Measurements from ENCODE around the gene SMAD3. TPM values are rescaled to one million over a fixed set of nuclear protein-coding genes. Genes with fewer than 3 reads are reported as not detected.

Gene SMAD3
- total RNA-seq, 1 donor from 2014 or later: 18.8 TPM

DNA sequence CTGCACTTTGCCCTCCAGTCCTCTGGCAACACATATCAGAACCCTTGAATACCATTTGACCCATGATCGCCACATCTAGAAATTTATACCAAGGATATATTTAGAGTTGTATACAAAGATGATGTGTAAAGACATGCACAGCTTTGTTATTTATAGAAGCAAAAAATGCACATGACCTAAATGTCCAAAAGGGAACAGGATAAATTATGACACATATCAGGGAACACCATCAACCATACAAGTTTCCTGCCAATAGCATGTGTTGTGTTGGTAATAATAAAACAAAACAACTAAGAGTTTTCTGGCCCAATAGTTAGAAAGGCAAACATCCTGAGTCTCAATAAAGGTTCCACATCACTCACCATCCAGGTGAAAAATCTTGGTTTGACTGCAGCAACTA, 137.6 kb downstream of the SMAD3 start:
- H3K4me1 ChIP-seq: peaks cover 55% of the 10 kb centered on the region
- no peak overlapping the region for H3K27ac ChIP-seq (replicated peaks)
- H3K9me3 ChIP-seq (replicated peaks): no peaks in the 10 kb centered on the region
- intact Hi-C loops (cut with micrococcal nuclease): no loop called here
- no peak for DNase-seq
- no peak overlapping the region for H3K4me3 ChIP-seq
- peaks cover 37% of the 10 kb centered on the region for H3K36me3 ChIP-seq
- no peaks in the 10 kb centered on the region for H3K27me3 ChIP-seq (ENCODE audit: low read depth)
- no peak for TF ChIP-seq CTCF (IDR thresholded peaks at IDR 0.05; ENCODE audit: borderline replicate concordance)

- peaks cover 48% of the 10 kb centered on the region for H3K36me3 ChIP-seq
- no peak overlapping the region for H3K27ac ChIP-seq (replicated peaks)
- no peak for TF ChIP-seq CTCF (IDR thresholded peaks at IDR 0.05; ENCODE audit: borderline replicate concordance)
- H3K9me3 ChIP-seq (replicated peaks): no peaks in the 10 kb centered on the region
- H3K4me1 ChIP-seq: peaks cover 11% of the 10 kb centered on the region
- no peak overlapping the region for H3K4me3 ChIP-seq
- intact Hi-C loops (cut with micrococcal nuclease): no loop called here
- no peaks in the 10 kb centered on the region for H3K27me3 ChIP-seq (ENCODE audit: low read depth)
- no peak for DNase-seq
Observed at GRCh38 chr15:67207555-67208207, 142.3 kb downstream of the SMAD3 start.

GRCh38 chr15:67208396-67208795, 143.0 kb downstream of the SMAD3 start:
- H3K27ac ChIP-seq (replicated peaks): no peak overlapping the region
- intact Hi-C loops (cut with micrococcal nuclease): no loop called here
- peaks cover 4% of the 10 kb centered on the region for H3K4me1 ChIP-seq
- TF ChIP-seq CTCF (IDR thresholded peaks at IDR 0.05; ENCODE audit: borderline replicate concordance): no peak
- H3K4me3 ChIP-seq: no peak overlapping the region
- H3K36me3 ChIP-seq: peaks cover 43% of the 10 kb centered on the region
- no peaks in the 10 kb centered on the region for H3K27me3 ChIP-seq (ENCODE audit: low read depth)
- no peaks in the 10 kb centered on the region for H3K9me3 ChIP-seq (replicated peaks)
- no peak for DNase-seq

GRCh38 chr15:67210555-67211168, 145.3 kb downstream of the SMAD3 start:
- Histone ChIP-seq H3K27me3 (ENCODE audit: low read depth) (no peaks in the 10 kb centered on the region), H3K4me3 (no peak overlapping the region), H3K27ac (replicated peaks) (no peak overlapping the region), H3K36me3 (peaks cover 32% of the 10 kb centered on the region), H3K9me3 (replicated peaks) (no peaks in the 10 kb centered on the region), H3K4me1 (no peaks in the 10 kb centered on the region)
- intact Hi-C loops (cut with micrococcal nuclease): no loop called here
- TF ChIP-seq CTCF (IDR thresholded peaks at IDR 0.05; ENCODE audit: borderline replicate concordance): no peak
- DNase-seq: no peak

GRCh38 chr15:67212684-67213367, 147.4 kb downstream of the SMAD3 start:
- Histone ChIP-seq H3K27me3 (ENCODE audit: low read depth) (no peaks in the 10 kb centered on the region), H3K4me3 (no peak overlapping the region), H3K36me3 (peaks cover 22% of the 10 kb centered on the region), H3K9me3 (replicated peaks) (no peaks in the 10 kb centered on the region), H3K4me1 (no peaks in the 10 kb centered on the region), H3K27ac (replicated peaks) (no peak overlapping the region)
- no peak for TF ChIP-seq CTCF (IDR thresholded peaks at IDR 0.05; ENCODE audit: borderline replicate concordance)
- intact Hi-C loops (cut with micrococcal nuclease): no loop called here
- no peak for DNase-seq

Data from left ventricle myocardium inferior (tissue), 1 donor.